HG03342 (cell line): ENCODE data around the gene OR5B2.
"Not testable (repeated sequence)": the region's sequence is repeated elsewhere in the genome, so short reads cannot be mapped to it uniquely, and the experiment has no call there.

Experiments used
- ATAC-seq: cut with Tn5 transposase; IDR thresholded peaks from one replicate; pipeline ENCODE4 v1.9.1; 2021; ENCODE audit warnings: mild to moderate bottlenecking, moderate library complexity; ENCODE audit not compliant: unreplicated experiment

Gene OR5B2

GRCh38 chr11:58428021-58428420 lies at the start of gene OR5B2:
TSS of gene OR5B2 (minus strand) at chr11:58428121. CDS start at chr11:58423261, 4,860 bp downstream.
- ATAC-seq, result no peak

- no peak for ATAC-seq
These were observed 44.0 kb upstream of the OR5B2 start for GRCh38 chr11:58471892-58472291.

GRCh38 chr11:58466293-58466692 lies 38.4 kb upstream of the OR5B2 start:
- no peak for ATAC-seq

- no peak for ATAC-seq
These were observed 37.8 kb upstream of the OR5B2 start for GRCh38 chr11:58465690-58466089.

GRCh38 chr11:58451585-58451984 lies 23.7 kb upstream of the OR5B2 start:
- no peak for ATAC-seq

GRCh38 chr11:58446294-58446693 lies 18.4 kb upstream of the OR5B2 start:
- no peak for ATAC-seq

- no peak for ATAC-seq
These were observed 16.4 kb upstream of the OR5B2 start for GRCh38 chr11:58444300-58444699.

- ATAC-seq, result no peak
These were observed 14.2 kb upstream of the OR5B2 start, which contains the start of gene OR5B12 for GRCh38 chr11:58442136-58442535. TSS of gene OR5B12 (minus strand) at chr11:58442236. CDS start at chr11:58440151, 2,085 bp downstream.

GRCh38 chr11:58438486-58438885 lies 10.6 kb upstream of the OR5B2 start:
- no peak for ATAC-seq

- ATAC-seq, result no peak
These were observed 6.3 kb upstream of the OR5B2 start for GRCh38 chr11:58434217-58434616.

- ATAC-seq, result peak; percentile 87
These were observed 5.8 kb upstream of the OR5B2 start for GRCh38 chr11:58433638-58434203.

GRCh38 chr11:58429273-58429672 lies 1.4 kb upstream of the OR5B2 start:
- ATAC-seq, result no peak

- ATAC-seq, result no peak
These were observed 21.1 kb downstream of the OR5B2 start, which contains the start of gene OR5B3 for GRCh38 chr11:58406774-58407173. TSS of gene OR5B3 (minus strand) at chr11:58406874. CDS start at chr11:58403409, 3,465 bp downstream.

GRCh38 chr11:58399622-58400021 lies 28.3 kb downstream of the OR5B2 start:
- ATAC-seq, result not testable (repeated sequence)

GRCh38 chr11:58395581-58395980 lies 32.3 kb downstream of the OR5B2 start:
- no peak for ATAC-seq

GRCh38 chr11:58394195-58394594 lies 33.7 kb downstream of the OR5B2 start:
- ATAC-seq, result no peak

- no peak for ATAC-seq
These were observed 35.2 kb downstream of the OR5B2 start for GRCh38 chr11:58392746-58393145.

- no peak for ATAC-seq
These were observed 36.0 kb downstream of the OR5B2 start for GRCh38 chr11:58391879-58392278.

- ATAC-seq, result no peak
These were observed 37.3 kb downstream of the OR5B2 start for GRCh38 chr11:58390551-58391063.
